GM12878 (cell line): ENCODE measurements around the gene PLD5. TPM values are rescaled to one million over a fixed set of nuclear protein-coding genes. Genes with fewer than 3 reads are reported as not detected.
A peak's percentile ranks its signal among the peaks of the same experiment; 100 is the strongest.

Experiments used
- ATAC-seq: fragments of 200-7000 bp; cut with Tn5 transposase; 3 replicates; pipeline ENCODE4 v1.9.1; 2020; ENCODE audit warnings: mild to moderate bottlenecking, moderate library complexity
- BruUV-seq: library from RNA; stranded (reverse); fragments of 400-500 nt; replicated peaks from 2 replicates; lab custom pipeline; 2021; lab: Mats Ljungman, UMichigan
- CTCF ChIA-PET: fragments of 300-600 bp; sonication (Branson Sonifier 250); formaldehyde crosslinking; extraction: SDS; loops from one replicate; lab custom pipeline; 2021; ENCODE audit warnings: inconsistent platforms; lab: Yijun Ruan, JAX
- POLR2A ChIA-PET: fragments of 350-600 bp; formaldehyde crosslinking; extraction: SDS; loops from one replicate; lab custom pipeline; 2021; ENCODE audit warnings: inconsistent platforms; lab: Charles Lee
- RAD21 ChIA-PET: fragments of 300-600 bp; sonication (Branson Sonifier 250); formaldehyde crosslinking; loops from one replicate; lab custom pipeline; 2023; ENCODE audit warnings: antibody characterized with exemption; ENCODE audit not compliant: unreplicated experiment; lab: Charles Lee
- SMC1A ChIA-PET: fragments of 300-600 bp; sonication (Branson Sonifier 250); formaldehyde crosslinking; loops from one replicate; lab custom pipeline; 2023; ENCODE audit not compliant: unreplicated experiment, uncharacterized antibody; lab: Charles Lee
- DNase-seq: peaks from one replicate; pipeline ENCODE4 v3.0.0-alpha.2; 2011; ENCODE audit warnings: low read depth, low spot score
- FAIRE-seq: peaks from 3 replicates; lab custom pipeline; 2011; peaks lifted over from hg19 to GRCh38; lab: Jason Lieb, UNC
- H2AFZ ChIP-seq: 2 replicates; pipeline ENCODE4 v1.6.0; 2011; ENCODE audit warnings: low read depth, low read length, control low read depth; ENCODE audit not compliant: control insufficient read depth
- H3K27ac ChIP-seq: 2 replicates; pipeline ENCODE4 v1.5.1; 2011; ENCODE audit warnings: control low read depth; ENCODE audit not compliant: control insufficient read depth, insufficient read depth
- H3K27me3 ChIP-seq, 2 experiments: replicated peaks in 1 of 2; 2 replicates each; pipeline versions ENCODE4 v1.6.0 to v1.6.1; 2011; ENCODE audit warnings: low read length in 1 of 2; ENCODE audit not compliant: control insufficient read depth in 2 of 2, insufficient read depth in 2 of 2
- H3K36me3 ChIP-seq, 2 experiments: 2 replicates each; pipeline ENCODE4 v1.5.1; 2011; ENCODE audit warnings: low read length in 1 of 2; ENCODE audit not compliant: control insufficient read depth in 2 of 2, insufficient read depth in 2 of 2
- H3K4me1 ChIP-seq: 2 replicates; pipeline ENCODE4 v1.6.1; 2011; ENCODE audit warnings: mild to moderate bottlenecking, low read length, moderate library complexity, mixed read lengths; ENCODE audit not compliant: control insufficient read depth, insufficient read depth
- H3K4me2 ChIP-seq: 2 replicates; pipeline ENCODE4 v1.6.0; 2011; ENCODE audit warnings: control low read depth; ENCODE audit not compliant: control insufficient read depth, insufficient read depth
- H3K4me3 ChIP-seq: fragments of 200-600 bp; sonication (generic); 2 replicates; pipeline ENCODE4 v1.5.1; 2016
- H3K79me2 ChIP-seq: 2 replicates; pipeline ENCODE4 v1.6.0; 2011; ENCODE audit warnings: low read length; ENCODE audit not compliant: control insufficient read depth, insufficient read depth
- H3K9ac ChIP-seq: 2 replicates; pipeline ENCODE4 v1.8.0; 2011; ENCODE audit warnings: low read length, control low read depth, mixed read lengths; ENCODE audit not compliant: control insufficient read depth, insufficient read depth
- H3K9me3 ChIP-seq: replicated peaks from 3 replicates; pipeline ENCODE4 v1.5.1; 2011; ENCODE audit warnings: mild to moderate bottlenecking, low read length; ENCODE audit not compliant: control insufficient read depth, insufficient read depth
- H4K20me1 ChIP-seq: 2 replicates; pipeline ENCODE4 v1.6.0; 2011; ENCODE audit not compliant: control insufficient read depth, insufficient read depth
- CTCF ChIP-seq, 3 experiments: IDR thresholded peaks in 2 of 3; conservative IDR thresholded peaks in 1 of 3; 2 replicates each; pipeline ENCODE4 v1.5.1; 2011; ENCODE audit warnings: low read depth in 3 of 3, low read length in 3 of 3, mild to moderate bottlenecking in 3 of 3, control low read depth in 2 of 3, moderate library complexity in 2 of 3, inconsistent platforms in 1 of 3, mixed read lengths in 1 of 3; ENCODE audit not compliant: control insufficient read depth in 2 of 3, insufficient read depth in 1 of 3; ENCODE audit errors: extremely low read depth in 1 of 3
- HCFC1 ChIP-seq: fragments of 150-350 bp; IDR thresholded peaks from 2 replicates; pipeline ENCODE4 v1.6.1; 2014; ENCODE audit warnings: low read length
- IKZF2 ChIP-seq, 2 experiments: fragments of 450-650 bp; IDR thresholded peaks; 2 replicates each; pipeline ENCODE4 v1.6.1; 2017; ENCODE audit warnings: mild to moderate bottlenecking in 2 of 2, moderate library complexity in 2 of 2
- NFYA ChIP-seq: IDR thresholded peaks from 2 replicates; pipeline ENCODE4 v1.6.1; 2011; ENCODE audit warnings: low read depth, mild to moderate bottlenecking, low read length, improper control_type of control experiment, borderline replicate concordance
- PML ChIP-seq: IDR thresholded peaks from 2 replicates; pipeline ENCODE4 v1.6.1; 2012; ENCODE audit warnings: low read length, inconsistent platforms
- RAD21 ChIP-seq: IDR thresholded peaks from 2 replicates; pipeline ENCODE4 v1.6.1; 2011; ENCODE audit warnings: mild to moderate bottlenecking, low read depth, low read length, moderate library complexity; ENCODE audit not compliant: insufficient read depth
- RFX5 ChIP-seq: IDR thresholded peaks from 2 replicates; pipeline ENCODE4 v1.6.1; 2011; ENCODE audit warnings: low read depth, low read length, improper control_type of control experiment
- SMC3 ChIP-seq: IDR thresholded peaks from 2 replicates; pipeline ENCODE4 v1.6.1; 2011; ENCODE audit warnings: low read length, improper control_type of control experiment, borderline replicate concordance
- ZNF207 ChIP-seq: fragments of 450-650 bp; IDR thresholded peaks from 2 replicates; pipeline ENCODE4 v1.6.1; 2014; ENCODE audit warnings: antibody characterized with exemption, mild to moderate bottlenecking, borderline replicate concordance
- WGBS: methylation state at CpG from one replicate; pipeline ENCODE4 v1.1.6; 2016; ENCODE audit warnings: low lambda C conversion rate; ENCODE audit not compliant: insufficient replicate concordance, insufficient coverage; ENCODE audit errors: missing lambda C conversion rate; 5-methylcytosine and 5-hydroxymethylcytosine counted together
- in situ Hi-C: fragments of 300-500 bp; cut with MboI; formaldehyde crosslinking; loops from 9 replicates; pipeline ENCODE4 v1.14.3; 2018; ENCODE audit warnings: mixed read lengths
- intact Hi-C: fragments of 100-400 bp; cut with micrococcal nuclease; formaldehyde crosslinking; loops from one replicate; pipeline ENCODE4 v1.14.2; 2022; ENCODE audit not compliant: unreplicated experiment
- polyA plus RNA-seq, 11 experiments: library from polyadenylated mRNA; depleted of rRNA in 4 of 11; unstranded in 6 of 11; stranded (reverse) in 5 of 11; fragments of >200 nt; fragmentation: Nextera tagmentation in 4 of 11; fragmentation: Illumina TruSeq in 1 of 11; extraction: Ambion mirVana in 4 of 11; extraction: Trizol in 1 of 11; gene quantifications; 1 replicate in 1 of 11; 2 replicates in 10 of 11; pipeline versions ENCODE4 v1.2.1 to v1.2.3, GENCODE V29; 2011 to 2016; ENCODE audit warnings: inconsistent platforms in 2 of 11, missing spikeins in 2 of 11, low read depth in 1 of 11
- total RNA-seq, 4 experiments: library from RNA; depleted of rRNA in 3 of 4; stranded (reverse); fragments of >200 nt in 3 of 4; fragmentation: Illumina TruSeq in 1 of 4; extraction: Trizol in 1 of 4; gene quantifications; 2 replicates each; pipeline versions ENCODE4 v1.2.1 to v1.2.3, GENCODE V29; 2013 to 2021

Gene PLD5
- total and polyA plus RNA-seq, 10 of the 15 experiments (the other 5 are each of a cell fraction or from before 2014, with no cell fraction given): not detected

DNA sequence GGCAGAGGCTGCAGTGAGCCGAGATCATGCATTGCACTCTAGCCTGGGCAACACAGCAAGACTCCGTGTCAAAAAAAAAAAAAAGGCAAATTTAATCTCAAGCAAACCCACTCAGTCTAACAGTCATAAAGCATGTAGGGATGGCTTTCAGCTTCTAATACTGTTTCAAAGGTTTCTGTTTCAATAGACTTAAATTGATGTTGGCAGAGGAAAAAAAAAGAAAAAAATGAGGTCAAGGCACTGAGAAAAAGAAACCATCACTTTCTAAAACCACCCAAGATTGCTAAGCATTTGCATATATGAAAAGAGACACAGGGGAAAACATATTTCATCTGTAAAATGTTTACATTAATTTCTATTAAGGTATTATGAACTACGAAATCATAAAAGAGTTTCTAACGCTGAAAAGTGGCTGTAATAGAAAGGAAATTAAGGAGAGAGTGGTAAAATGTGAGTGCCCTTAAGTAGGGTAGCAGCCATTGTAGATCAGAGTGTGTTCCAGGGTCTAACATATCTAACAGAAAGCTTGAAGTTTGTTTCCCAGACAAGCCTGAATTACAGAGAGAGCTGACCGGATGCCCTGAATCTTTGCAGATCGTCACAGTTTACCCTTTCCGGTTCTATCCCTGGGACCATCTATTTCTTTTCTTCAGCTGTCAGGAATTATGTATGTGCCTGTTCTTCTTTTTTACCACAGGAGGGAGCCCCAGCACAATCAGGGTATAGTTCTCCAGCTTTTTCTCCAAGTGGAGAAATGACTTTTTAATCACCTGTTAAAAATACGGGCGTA lies 70.0 kb downstream of the PLD5 start:
- no peaks in the 10 kb centered on the region for H3K36me3 ChIP-seq
- H3K4me3 ChIP-seq: no peak overlapping the region
- no peaks in the 10 kb centered on the region for H3K79me2 ChIP-seq
- no TSS peak for BruUV-seq
- H3K27me3 ChIP-seq: 0 out of 4 replicates have a peak, but pooled peaks cover 0 to 3% of the 10 kb centered on the region in 2 experiments
- no peaks in the 10 kb centered on the region for H3K4me1 ChIP-seq
- in situ Hi-C loops (no loop called here), intact Hi-C loops (loop anchor here (5.0 to 10.0 kb wide), 2 partner anchors 440 to 873 kb away; no protein-coding TSS in a partner anchor)
- H3K4me2 ChIP-seq: 0 out of 2 replicates have a peak overlapping the region, but pooled peaks have one; percentile 22
- SMC1A ChIA-PET: interaction anchor here (0.6 to 1.4 kb wide), 5 partner anchors 15 to 1803 kb away, joined by 3 to 4 read pairs (median 3); no protein-coding TSS in a partner anchor
- H3K9ac ChIP-seq: no peak overlapping the region
- no peak for TF ChIP-seq RFX5
- TF ChIP-seq SMC3: peak; percentile 49; the same call in 1 of the 2 replicates
- TF ChIP-seq CTCF (IDR thresholded peaks at IDR 0.05 in 2 of 3, conservative IDR thresholded peaks at IDR 0.05 in 1 of 3; ENCODE audit: control insufficient read depth in 2 of 3, extremely low read depth in 1 of 3, insufficient read depth in 1 of 3, low read depth in 3 of 3, low read length in 3 of 3): peak; percentile 55 to 57 (median 55)
- TF ChIP-seq ZNF207: no peak
- peak; percentile 61 for TF ChIP-seq RAD21
- no peak for TF ChIP-seq HCFC1
- no peak for TF ChIP-seq PML
- TF ChIP-seq IKZF2 (IDR thresholded peaks at IDR 0.05): no peak
- TF ChIP-seq NFYA: no peak
- TF ChIP-seq, all 136 proteins: peak for 3
- ChIA-PET CTCF (interaction anchor here (0.7 to 2.1 kb wide), 12 partner anchors 10 to 868 kb away, joined by 3 to 7 read pairs (median 4); no protein-coding TSS in a partner anchor), POLR2A (no interaction called here), RAD21 (interaction anchor here (1.1 to 1.7 kb wide), 2 partner anchors 14 to 569 kb away, joined by 3 to 6 read pairs; no protein-coding TSS in a partner anchor)
- DNase-seq (no peak), FAIRE-seq (no peak), ATAC-seq (peak; percentile 74)
- 9% methylated on average over 9 of the region's 9 CpGs for WGBS
- H3K9me3 ChIP-seq: no peaks in the 10 kb centered on the region
- H2AFZ ChIP-seq: peak overlapping the region; percentile 10; the same call in 1 of the 2 replicates
- no peak overlapping the region for H3K27ac ChIP-seq
- H4K20me1 ChIP-seq: no peaks in the 10 kb centered on the region
